ENCODE measurements around the gene MDM2.

Gene MDM2

DNA sequence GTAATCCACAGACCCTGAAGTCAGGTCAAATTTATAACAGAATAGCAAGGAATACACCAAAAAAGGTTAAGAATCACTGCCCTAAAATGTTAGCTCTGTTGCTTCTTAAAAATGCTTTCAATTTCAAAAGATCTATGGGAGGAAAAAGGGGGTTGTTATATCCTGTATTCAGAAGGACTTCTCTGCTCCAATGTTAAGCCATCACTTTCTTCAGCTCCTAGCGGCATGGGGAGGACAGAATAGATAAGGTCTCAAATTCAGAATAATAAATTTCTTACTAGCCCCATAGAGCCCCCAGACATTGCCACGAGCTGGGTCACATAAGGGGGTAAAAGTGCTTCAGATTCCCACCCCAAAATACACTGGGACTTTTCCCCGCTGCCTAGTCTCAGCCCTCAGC lies 75.2 kb downstream of the MDM2 start:
- DNase-seq, result no peak

DNA sequence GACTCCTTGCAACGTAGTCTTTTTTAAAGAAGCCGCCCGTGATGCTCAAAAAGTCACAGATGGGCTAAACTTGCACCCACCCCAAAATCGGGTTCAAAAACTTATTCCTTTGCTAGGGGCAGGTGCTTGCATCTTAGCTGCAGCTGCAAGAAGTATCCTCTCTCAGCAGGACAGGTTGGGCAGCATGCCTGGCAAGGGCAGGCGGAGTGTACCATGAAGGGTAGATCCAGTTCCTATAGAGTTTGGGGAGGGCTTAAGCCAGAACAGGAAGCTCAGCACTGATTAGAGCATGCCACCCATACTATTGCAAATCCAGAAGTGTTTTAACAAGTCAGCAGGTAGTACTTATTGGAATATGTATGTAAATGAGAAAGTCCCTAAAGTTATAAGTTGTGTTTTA lies 76.3 kb downstream of the MDM2 start:
- no peak for DNase-seq

DNA sequence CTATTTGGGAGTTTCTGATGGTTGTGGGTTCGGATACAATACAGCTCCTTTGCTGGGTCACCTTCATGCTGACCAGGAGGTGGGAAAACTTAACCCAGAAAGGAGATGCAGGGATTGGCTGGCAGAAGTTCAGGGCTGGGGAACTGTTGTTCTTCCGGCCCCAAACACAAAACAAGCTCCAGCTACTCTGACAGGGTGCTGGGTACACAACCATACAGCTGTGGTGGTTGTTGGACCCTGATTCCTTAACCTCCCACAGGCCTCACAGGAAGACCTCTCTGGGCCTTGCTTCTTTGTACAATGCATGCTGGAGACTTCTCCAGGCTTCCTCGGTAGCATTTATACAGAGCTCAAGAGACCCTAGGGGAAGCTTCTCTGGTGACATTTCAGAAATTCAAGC lies 77.4 kb downstream of the MDM2 start:
- DNase-seq, result no peak

DNA sequence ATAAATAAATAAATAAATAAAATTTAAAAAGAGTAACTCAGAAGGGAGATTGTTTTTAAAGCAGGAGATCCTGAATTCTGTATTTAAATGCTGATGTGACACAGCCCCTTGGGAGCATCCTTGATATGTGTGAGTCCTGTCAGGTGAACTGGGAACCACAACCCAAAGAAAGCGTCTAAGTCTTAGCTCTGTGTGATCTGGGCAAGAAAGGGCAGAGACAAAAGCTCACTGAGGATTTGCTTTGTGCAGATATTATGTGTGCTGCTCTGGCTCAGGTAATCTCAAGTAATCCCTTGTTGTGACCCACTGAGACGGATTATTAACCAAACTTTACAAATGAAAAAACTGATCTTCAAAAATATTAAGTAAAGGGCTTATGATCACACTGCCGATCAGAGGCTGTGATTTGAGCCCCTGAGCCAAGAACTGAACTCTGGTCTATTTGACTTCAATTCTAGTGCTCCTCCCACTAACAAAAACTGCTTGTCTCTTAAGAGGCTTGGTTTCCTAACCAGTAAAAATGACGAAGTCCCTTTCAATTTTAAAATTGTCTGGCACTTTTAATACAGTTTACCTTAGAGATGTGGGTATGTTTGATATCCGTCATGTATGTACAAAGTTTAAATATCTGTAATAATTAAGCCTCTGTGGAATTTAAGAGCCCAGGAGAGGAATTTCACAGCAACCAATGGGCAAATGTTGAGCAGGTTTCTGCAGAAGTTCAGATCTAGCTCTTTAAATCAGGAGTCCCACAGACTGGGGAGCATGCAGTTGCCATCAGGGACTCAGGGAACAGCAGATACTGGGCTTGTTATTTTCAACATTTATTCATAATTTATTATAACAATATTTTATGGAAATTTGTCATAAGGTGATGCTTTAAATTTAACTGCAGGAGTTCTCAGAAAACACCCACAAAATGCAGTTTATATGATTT lies 78.9 kb downstream of the MDM2 start:
- no peak for DNase-seq

DNA sequence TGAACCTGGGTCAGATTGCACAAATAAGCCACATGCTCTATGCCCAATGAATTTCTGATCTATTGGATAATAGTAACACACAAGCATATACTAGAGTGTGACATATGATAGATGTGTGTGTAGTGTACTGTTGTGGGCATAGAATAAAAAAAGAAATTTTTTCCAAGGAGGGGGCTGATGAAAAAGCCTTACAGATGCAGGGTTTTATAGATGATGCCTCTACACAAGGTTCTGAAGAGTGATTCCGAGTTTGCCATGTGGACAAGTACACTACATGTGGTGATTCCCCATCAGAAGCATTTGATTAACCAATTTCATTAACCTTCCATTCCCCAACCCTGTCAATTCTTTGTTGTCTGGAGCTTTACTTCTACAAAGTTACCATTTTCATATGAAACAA lies 79.7 kb downstream of the MDM2 start:
- DNase-seq, result no peak

- DNase-seq, result no peak
Observed at GRCh38 chr12:68888243-68888642, 80.3 kb downstream of the MDM2 start.

- no peak for DNase-seq
Observed at GRCh38 chr12:68890701-68891113, 82.7 kb downstream of the MDM2 start.

DNA sequence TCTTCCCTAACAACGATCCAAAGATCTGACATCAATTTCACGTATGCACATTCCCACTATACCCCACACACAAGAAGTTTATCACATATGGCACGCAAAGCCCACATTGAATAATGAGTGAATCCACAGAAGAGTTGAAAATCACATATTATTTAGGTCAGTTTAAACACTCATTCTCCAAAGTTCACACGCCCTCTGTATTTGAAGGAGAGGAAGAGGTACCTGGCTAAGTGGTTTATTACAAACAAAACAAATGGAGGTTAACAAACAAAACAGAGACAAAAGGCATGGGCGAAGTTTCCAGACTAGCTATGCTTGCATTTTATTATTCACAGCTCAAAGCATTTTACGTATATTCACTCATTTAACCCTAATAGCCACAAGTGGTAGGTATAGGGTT lies 83.2 kb downstream of the MDM2 start:
- DNase-seq, result no peak

DNA sequence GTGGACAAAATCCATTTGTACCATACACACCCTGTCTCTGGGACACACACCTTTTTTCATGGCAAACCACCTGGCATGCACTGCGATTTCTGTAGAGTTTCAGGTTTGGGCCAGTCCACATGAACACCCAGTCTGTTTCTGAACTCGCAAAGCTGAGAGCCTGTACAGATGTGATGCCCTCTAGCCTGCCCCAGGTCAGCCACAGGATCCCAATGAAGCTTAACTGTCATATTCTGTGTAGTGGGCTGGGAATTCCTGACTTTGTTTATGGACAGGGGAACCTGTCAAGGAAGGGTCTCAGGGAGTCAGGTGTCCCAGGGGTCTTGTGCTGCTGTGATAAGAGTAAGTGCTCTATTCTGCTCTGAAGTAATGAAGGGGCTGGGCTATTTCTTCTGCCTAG lies 85.2 kb downstream of the MDM2 start:
- no peak for DNase-seq

DNA sequence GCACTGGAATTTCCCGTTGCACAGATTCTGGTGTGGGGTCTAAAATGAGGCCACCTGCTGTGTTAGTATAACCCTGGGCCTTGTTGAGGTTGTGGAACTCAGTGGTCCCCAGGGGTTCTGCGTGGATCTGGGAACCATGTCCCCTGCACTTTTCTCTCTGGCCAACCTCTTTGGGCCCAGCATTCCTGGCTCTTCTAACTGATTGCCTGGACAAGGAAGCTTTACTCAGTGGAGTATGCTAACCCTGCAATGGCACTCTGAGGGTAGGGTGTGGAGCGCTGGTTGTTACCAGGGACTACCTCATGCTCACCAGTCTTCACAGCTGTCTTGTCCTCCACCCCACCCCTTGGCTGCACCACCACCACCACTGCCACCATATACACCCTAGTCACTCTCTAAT lies 85.8 kb downstream of the MDM2 start:
- DNase-seq, result no peak

DNA sequence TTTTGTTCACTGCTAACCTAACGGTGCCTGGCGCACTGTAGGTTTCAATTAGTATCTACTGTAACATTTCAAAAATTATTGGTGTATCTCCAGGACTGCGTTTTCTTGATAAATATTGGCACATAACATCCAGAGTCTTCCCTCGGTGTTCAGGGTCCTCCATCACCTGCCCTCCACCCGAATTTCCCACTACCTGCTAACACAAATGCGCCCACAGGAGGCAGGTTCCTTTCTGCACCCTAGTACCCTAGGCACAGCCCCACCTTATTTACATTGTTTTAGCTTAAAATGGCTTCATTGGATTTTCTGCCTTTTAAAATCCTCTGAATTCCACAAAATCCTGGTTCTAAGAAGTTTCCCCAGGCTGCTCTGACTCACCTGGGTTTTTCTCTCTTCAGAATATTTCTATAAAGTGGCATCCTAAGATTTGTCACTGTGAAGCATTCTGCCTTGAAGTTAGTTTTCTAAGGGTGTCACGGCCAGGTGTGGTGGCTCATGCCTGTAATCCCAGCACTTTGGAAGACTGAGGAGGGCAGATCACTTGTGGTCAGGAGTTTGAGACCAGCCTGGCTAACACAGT lies 86.4 kb downstream of the MDM2 start:
- DNase-seq, result no peak

GRCh38 chr12:68896881-68897540 lies 89.0 kb downstream of the MDM2 start:
- no peak for DNase-seq

- DNase-seq, result no peak
Observed at GRCh38 chr12:68899251-68899771, 91.3 kb downstream of the MDM2 start.

GRCh38 chr12:68900241-68900640 lies 92.3 kb downstream of the MDM2 start:
- no peak for DNase-seq
